ENCODE data around the gene EXTL1.
"Not testable (repeated sequence)": the region's sequence is repeated elsewhere in the genome, so short reads cannot be mapped to it uniquely, and the experiment has no call there.

EXTL1 gene

DNA sequence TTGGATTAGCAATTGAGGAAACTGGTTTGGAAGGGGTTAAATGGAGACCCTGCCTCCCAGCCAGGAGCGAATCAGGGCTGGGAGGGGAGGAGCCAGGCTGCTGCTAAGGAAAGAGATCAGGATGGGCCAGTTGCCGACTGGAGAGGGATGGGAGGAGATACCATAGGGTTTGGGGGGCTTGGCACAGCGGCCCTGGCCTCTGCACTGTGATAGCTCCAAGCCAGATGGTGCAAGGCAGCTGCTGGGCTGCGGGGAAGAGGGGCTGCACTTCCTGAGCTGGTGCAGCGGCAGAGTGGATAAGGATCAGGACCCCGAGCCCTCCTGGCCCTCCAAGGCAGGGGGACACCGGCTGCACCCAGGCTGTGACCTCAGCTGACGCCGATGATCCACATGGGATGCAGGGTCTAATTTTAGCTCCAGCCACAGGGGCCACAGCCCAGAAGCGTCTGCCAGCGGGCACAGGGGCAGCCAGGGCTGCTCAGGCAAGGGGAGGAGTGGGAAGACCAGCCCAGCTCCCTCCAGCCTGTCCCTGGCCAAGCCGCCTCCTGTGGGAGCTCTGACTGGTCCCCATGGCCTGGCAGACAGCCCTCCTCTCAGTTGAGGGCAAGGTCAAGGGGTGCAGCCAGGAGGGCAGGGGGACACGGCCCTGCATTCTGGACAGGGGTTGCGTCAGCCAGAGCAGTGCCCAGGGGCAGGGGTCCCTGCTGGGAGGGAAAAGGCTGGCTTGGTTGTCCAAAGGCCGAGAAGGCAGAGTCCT is at the start of gene EXTL1:
EXTL1 (plus strand) TSS at position 129 of the 757 bp plus-strand sequence. CDS start 872 bp downstream, outside the sequence.
- DNase-seq (ENCODE audit: low spot score): peak; percentile 64

DNA sequence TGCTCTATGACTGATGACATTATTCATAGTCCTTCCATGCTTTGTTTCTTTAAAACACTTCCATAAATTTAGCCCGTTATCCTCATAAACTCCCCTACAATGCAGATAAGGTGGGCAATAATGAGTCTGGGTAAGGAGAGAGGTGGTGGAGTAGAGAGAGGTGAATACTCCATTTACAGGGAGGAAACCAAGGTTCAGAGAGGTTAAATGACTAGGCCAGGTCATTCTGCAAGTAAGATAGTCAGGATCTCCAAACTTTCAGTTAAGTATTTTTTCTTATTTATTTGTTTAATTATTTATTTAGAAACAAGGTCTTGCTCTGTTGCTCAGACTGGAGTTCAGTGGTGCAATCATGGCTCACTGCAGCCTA is 49.8 kb upstream of the EXTL1 start:
- no peak for DNase-seq (ENCODE audit: low spot score)

DNA sequence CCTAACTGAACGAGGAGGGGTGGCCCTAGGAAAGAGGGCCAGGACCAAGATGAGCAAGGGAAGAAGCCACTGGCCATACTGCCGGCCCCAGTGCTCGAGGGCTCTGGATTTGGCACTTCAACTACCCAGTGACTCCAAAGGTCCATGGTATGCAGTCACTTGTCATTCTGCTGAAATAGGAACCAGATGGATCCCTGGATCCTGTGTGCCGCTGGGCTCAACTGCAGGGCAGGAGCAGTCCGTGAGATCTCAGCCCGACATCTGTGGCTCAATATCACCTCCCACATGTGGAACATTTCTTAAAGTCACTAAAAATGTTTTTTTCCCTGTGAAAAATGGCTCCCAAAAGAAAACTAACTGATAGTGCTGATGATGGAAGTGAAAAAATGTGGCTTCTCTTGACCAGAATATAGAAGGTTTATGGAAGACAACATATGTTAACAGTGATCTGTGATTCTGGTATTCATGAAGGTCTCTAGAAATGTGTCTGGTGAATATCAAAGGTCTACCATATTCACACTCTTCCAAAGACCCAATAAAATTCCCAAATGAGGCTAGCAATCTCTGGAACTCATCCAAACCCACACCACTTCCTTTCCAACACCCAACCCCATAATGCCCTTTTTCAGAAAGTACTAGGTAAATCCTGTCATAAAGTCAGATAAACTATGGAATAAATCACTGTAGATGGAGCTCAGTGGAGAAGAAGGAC is 47.8 kb upstream of the EXTL1 start:
- peak; percentile 46 for DNase-seq (ENCODE audit: low spot score)

DNA sequence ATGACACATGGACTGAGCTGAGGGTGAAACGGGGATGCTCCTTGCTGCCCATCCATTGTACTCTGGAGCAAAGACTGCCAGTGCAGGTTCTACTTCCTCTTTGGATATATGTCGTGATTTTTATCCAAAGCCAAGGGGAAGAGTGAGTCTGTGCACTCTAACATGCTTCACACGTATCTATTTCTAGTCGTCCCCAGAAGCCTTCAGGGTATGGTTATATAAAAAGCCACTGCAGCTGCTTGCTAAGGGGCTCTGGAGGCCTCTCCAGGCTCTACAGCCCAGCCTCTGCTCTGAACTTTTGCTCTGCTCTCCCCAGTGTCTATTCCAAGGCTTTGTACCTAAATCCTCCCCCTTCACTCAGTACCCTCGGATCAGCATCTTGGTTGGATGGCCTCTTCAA is 43.8 kb upstream of the EXTL1 start:
- no peak for DNase-seq (ENCODE audit: low spot score)

- no peak for DNase-seq (ENCODE audit: low spot score)
Observed at GRCh38 chr1:25978403-25978802, 43.2 kb upstream of the EXTL1 start.

GRCh38 chr1:25979210-25979609 is 42.4 kb upstream of the EXTL1 start:
- DNase-seq (ENCODE audit: low spot score): no peak

GRCh38 chr1:25985171-25985570 is 36.4 kb upstream of the EXTL1 start:
- DNase-seq (ENCODE audit: low spot score): no peak

GRCh38 chr1:25985670-25986069 is 35.9 kb upstream of the EXTL1 start:
- no peak for DNase-seq (ENCODE audit: low spot score)

DNA sequence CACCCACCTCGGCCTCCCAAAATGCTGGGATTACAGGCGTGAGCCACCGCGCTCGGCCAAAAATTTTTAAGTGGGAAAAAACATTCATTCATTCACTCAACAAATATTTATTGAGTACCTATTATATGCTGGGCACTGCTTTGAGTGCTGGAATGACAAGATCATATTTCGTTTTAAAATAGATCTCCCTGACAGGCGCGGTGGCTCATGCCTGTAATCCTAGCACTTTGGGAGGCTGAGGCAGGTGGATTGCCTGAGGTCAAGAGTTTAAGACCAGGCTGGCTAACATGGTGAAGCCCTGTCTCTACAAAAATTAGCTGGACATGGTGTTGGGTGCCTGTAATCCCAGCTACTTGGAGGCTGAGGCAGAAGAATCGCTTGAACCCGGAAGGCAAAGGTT is 34.8 kb upstream of the EXTL1 start:
- not testable (repeated sequence) for DNase-seq (ENCODE audit: low spot score)

- DNase-seq (ENCODE audit: low spot score): no peak
Observed at GRCh38 chr1:25987951-25988350, 33.6 kb upstream of the EXTL1 start.

DNA sequence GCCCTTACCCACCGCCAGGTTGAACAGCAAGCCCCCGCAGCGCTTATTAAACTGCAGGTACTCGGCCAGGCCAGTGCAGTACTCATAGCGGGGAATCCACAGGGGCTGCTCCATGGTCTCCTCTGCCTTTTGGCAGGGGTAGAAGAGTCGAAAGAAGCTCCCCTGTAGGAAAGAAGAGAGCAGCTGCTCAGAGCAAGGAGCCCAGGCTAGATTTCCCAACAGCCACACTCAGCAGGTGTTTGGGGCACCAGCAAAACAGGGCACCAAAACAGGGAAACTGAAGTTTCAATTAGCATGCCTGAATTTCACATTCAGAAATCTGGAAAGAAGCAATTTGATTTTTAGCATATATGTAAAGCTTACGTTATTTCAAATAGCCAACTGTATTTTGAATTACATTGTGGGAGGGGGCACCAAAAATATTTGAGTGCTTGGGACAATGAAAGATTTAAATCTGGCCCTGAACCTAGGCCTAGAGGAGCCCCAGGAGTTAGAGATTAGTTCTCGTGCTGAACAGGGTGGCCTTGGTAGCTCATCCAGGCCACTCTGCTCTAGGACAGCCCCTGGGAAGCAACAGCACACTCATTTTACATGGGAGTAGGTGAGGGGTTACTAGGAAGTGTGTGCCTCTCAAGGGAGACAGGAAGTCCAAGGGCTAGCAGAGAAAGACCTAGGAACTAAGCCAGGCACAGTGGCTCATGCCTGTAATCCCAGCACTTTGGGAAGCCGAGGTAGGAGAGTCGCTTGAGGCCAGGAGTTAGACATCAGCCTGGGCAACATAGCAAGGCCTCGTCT is 31.9 kb upstream of the EXTL1 start:
- no peak for DNase-seq (ENCODE audit: low spot score)

DNA sequence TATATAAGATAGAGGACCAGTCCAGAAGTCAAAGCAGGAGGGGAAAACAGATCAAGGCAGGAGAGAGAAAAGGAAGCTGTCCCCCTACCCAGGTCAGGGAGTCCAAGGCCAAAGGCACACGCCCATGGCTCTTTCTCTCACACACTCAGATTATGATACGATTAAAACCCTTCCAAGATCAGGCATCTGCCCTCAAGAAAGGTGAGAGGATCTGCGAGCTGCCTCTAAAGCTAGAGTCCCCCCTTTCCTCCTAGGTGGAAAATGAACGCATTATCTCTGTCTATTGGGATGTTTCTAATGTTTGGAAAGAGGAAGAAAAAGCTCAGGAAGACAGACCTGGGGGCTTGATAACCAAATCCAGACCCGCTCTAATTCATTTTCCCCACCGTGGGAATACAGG is 31.3 kb upstream of the EXTL1 start:
- no peak for DNase-seq (ENCODE audit: low spot score)

GRCh38 chr1:25990702-25991395 is 30.7 kb upstream of the EXTL1 start:
- no peak for DNase-seq (ENCODE audit: low spot score)

GRCh38 chr1:25991937-25992688 is 29.5 kb upstream of the EXTL1 start:
- DNase-seq (ENCODE audit: low spot score): no peak

GRCh38 chr1:25992689-25993171 is 28.8 kb upstream of the EXTL1 start:
- no peak for DNase-seq (ENCODE audit: low spot score)

DNA sequence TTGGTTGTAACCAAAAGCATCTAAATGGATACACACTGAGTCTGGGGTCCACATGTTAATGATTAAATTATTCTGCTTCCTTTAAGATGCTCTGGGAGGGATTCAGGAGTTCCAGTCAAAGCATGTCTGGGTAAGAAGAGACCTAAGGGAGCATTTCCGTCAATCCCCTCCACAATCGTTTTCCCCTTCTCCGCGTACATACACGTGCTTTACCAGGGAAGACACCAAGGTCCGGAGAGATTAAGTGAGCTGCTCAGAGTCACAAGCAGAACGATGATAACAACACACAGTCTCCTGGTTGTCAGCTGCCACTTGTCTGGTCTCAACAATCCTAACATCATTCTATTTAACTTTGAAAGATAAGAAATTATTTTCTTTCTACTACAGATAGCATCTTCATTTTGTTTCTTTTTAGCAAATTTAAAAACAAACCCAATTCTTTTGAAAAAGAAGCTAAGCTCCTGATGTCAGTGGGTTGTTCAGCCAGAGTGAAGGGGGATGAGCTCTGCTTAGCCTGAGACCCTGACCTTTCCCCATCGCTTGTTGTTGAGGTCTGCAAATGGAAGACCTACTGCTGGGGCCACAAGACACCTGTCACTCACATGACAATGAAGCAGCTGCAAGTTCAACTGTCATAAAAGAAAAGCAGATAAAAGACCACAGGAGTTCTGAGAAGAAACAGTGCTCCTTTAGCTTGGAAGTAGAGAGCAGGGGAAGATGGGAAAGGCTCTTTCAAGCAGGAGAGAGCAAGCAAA is 28.2 kb upstream of the EXTL1 start:
- no peak for DNase-seq (ENCODE audit: low spot score)

DNA sequence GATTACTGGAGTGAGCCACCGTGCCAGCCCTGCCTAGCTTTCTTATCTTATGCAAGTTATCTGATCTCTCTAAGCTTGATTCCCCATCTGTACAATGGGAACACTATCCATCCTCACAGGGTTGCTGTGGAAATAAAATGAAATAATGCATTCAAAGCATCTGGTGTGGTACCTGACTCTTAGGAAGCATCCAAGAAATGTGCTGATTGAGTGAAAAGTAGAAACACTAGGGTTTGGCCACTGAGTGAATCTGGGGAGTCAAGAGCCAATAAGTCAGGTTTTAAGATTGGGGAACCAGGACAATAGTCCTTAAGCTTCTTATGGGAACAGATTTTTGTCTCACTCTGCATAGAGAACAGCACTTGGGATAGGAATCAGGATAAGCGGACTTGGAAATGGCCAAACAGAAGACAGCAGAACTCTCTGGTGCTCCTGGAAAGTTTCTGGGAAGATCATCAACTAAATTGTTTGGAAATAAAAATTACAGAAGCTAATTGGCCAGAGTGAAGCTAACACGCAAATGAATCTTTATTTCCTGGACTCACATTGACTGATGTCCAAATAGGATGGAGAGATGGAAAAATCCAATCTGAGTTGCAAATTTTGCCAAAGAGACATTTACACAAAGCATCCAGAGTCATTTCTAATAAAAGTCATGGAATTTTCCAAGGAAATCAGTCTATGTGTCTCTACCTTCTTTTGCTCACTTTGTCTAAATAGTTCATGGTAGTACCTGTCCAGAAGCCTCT is 27.0 kb upstream of the EXTL1 start:
- DNase-seq (ENCODE audit: low spot score): no peak

- peak; percentile 26 for DNase-seq (ENCODE audit: low spot score)
Observed at GRCh38 chr1:25996966-25997827, 24.4 kb upstream of the EXTL1 start.

Data from AG08395 (cell line).